ENCODE measurements around the gene ABI1.

ABI1 gene

GRCh38 chr10:26854524-26854923, 6.2 kb downstream of the ABI1 start:
- DNase-seq (ENCODE audit: low read depth), result no peak

- DNase-seq (ENCODE audit: low read depth), result no peak
Observed at GRCh38 chr10:26844396-26844975, 16.3 kb downstream of the ABI1 start.

DNA sequence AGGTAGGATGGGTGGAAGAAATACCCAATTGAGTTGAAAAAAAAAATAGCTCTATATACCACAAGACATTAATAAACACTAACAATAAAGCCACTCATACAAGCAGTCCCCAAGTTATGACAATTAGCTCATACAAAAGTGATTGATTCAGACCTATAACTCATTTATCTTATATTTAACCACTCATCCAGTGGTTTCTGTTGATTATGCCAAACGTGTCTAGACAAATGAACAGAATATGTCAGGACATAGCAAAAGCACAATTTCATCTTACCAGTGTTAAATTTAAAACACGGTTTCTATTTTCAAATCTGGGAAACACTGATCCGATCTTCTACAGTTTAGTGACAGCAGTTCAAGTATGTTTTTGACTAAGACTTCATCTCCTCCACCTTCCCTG, 17.0 kb downstream of the ABI1 start:
- no peak for DNase-seq (ENCODE audit: low read depth)

GRCh38 chr10:26841733-26842317, 18.9 kb downstream of the ABI1 start:
- no peak for DNase-seq (ENCODE audit: low read depth)

DNA sequence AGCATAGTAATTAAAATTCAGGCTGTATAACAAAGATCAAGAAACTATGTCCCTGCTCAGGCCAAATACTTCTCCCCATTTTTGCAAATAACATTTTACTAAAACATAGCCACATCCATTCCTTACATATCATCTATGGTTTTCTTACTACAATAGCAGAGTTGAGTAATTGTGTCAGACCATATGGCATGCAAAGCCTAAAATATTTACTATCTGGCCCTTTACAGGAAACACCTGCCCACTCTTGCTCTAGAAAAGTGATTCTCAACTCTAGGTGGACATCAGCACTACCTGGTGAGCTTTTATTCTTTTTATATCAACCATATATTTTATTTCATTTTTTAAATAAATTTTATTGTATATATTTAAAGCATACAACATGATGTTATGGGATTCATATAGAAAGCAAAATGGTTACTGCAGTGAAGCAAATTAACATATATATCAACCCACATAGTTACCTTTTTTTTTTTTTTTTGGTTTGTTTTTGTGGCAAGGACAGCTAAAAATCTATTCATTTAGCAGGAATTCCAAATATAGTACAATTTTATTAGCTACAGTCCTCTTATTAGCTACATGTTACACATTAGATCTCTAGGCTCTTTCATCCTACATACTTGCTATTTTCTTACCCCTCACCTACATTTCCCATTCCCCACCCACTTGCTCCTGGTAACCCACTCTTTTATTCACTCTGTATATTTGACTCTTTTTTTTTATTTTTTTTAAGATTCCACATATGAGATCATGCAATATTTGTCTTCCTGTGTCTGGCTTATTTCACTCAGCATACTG, 19.6 kb downstream of the ABI1 start:
- no peak for DNase-seq (ENCODE audit: low read depth)

DNA sequence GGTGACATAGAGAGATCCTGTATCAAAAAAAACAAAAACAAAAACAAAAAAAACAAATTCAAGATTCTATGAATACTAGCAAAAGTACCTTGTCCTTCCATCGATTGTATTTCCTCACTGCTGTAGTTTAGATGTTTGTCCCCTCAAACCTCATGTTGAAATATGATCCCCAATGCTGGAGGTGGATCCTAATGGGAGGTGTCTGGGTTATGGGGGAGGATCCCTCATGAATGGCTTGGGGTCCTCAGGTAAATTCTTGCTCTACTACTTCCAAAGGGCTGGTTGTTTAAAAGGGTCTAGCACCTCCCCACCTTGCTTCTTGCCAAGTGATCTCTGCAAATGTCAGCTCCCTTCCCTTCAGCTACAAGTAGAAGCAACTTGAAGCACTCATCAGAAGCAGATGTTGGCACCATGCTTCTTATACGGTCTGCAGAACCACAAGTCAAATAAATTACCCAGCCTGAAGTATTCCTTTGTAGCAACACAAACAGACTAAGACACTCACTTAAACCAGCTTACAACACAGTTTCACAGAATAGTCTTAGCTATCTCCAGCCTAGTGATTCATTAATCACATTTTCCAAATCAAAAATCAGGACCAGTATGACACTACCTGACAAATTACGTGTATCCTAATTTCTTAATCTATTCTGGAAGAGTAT, 20.7 kb downstream of the ABI1 start:
- DNase-seq (ENCODE audit: low read depth), result no peak

- no peak for DNase-seq (ENCODE audit: low read depth)
Observed at GRCh38 chr10:26837139-26837538, 23.6 kb downstream of the ABI1 start.

- DNase-seq (ENCODE audit: low read depth), result no peak
Observed at GRCh38 chr10:26835025-26835424, 25.7 kb downstream of the ABI1 start.

GRCh38 chr10:26832960-26833359, 27.8 kb downstream of the ABI1 start:
- DNase-seq (ENCODE audit: low read depth), result no peak

DNA sequence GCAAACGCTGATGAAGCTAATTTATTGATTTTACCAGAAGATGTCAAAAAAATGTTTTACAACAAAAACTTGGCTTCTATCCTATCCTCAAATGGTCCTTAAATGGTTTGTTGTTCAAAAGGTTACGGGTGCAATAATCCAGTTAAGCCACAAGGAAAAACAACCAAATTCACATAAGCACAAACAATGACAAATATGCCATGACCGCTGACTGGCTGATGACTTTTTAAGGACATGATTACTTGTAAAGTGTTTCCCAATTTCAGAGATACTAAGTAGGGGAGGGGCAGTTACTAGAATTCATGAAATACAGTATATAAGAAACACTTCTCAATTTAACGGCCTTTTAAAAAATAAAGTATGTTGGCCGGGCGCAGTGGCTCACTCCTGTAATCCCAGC, 28.8 kb downstream of the ABI1 start:
- DNase-seq (ENCODE audit: low read depth), result no peak

DNA sequence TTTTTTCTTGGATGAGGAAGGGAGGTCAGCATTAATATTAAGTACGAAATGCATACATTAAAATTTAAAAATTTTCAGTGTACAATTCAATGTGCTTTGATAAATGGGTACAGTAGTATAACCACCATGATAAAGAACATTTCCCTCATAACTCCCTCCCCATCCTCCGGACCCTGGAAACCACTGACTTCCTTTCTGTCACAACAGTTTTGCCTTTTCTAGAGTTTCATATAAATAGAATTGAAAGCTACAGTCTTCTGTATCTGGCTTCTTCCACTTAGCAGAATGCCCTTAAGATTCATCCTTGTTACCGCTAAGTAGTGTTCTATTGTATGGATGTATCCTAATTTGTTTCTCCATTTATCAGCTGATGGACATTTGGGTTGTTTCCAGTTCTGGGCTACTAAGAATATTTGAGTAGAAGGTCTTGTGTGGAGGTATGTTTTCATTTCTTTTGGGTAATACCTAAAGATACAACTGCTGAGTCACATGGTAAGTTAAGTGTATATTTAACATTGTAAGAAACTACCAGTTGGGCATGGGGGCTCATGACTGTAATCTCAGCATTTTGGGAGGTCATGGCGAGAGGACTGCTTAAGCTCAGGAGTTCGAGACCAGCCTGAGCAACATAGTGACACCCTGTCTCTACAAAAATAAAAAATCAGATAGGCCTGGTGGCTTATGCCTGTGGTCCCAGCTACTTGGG, 30.8 kb downstream of the ABI1 start:
- no peak for DNase-seq (ENCODE audit: low read depth)

- no peak for DNase-seq (ENCODE audit: low read depth)
Observed at GRCh38 chr10:26824015-26824690, 36.6 kb downstream of the ABI1 start.

DNA sequence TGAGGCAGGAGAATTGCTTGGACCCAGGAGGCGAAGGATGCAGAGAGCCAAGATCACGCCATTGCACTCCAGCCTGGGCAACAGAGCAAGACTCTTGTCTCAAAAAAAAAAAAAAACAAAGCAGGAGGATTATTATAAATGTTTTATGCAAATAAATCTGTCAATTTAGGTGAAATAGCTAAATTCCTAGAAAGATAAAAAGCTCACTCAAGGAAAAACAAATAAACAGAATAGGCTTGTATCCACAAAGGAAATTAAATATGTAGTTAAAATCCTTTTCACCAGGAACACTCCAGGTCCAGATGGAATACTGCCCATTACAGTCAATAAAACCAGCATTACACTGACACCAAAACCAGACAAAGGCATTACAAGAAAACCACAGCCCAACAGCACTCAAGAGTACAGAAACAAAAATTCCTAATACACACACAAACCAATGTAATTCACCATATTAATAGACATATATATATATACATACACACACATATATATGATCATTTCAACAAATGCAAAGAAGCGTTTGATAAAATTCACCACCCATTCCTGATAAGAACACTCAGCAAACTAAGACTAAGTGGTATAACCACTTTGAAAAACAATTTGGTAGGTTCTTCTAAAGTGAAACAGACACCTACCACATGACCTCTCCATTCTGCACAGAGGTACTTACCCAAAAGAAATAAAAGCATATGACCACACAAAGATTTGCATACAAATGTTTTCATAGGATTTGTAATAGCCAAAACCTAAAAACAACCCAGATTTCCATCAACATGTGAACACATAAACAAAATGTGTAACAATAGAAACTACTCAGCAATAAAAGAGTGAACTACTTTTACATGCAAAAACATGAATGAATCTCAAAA, 38.8 kb downstream of the ABI1 start:
- DNase-seq (ENCODE audit: low read depth), result no peak

DNA sequence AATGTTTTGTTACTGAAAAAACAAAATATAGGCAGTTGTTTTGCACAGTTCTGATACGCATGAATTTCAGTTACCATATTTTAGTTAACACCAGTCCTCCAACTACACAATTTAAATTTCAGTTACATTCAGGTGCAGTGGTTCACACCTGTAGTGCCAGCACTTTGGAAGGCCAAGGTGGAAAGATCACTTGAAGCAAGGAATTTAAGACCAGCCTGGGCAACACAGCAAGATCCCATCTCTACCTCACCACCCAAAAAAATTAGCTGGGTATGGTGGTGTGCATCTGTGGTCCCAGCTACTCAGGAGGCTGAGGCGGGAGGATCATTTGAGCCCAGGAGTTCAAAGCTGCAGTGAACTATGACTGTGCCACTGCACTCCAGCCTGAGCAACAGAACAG, 45.3 kb downstream of the ABI1 start:
- no peak for DNase-seq (ENCODE audit: low read depth)

GRCh38 chr10:26810435-26811026, 50.2 kb downstream of the ABI1 start:
- no peak for DNase-seq (ENCODE audit: low read depth)

- DNase-seq (ENCODE audit: low read depth), result no peak
Observed at GRCh38 chr10:26809973-26810372, 50.8 kb downstream of the ABI1 start.

- no peak for DNase-seq (ENCODE audit: low read depth)
Observed at GRCh38 chr10:26807532-26807931, 53.2 kb downstream of the ABI1 start.

- DNase-seq (ENCODE audit: low read depth), result no peak
Observed at GRCh38 chr10:26806557-26806956, 54.2 kb downstream of the ABI1 start.

DNA sequence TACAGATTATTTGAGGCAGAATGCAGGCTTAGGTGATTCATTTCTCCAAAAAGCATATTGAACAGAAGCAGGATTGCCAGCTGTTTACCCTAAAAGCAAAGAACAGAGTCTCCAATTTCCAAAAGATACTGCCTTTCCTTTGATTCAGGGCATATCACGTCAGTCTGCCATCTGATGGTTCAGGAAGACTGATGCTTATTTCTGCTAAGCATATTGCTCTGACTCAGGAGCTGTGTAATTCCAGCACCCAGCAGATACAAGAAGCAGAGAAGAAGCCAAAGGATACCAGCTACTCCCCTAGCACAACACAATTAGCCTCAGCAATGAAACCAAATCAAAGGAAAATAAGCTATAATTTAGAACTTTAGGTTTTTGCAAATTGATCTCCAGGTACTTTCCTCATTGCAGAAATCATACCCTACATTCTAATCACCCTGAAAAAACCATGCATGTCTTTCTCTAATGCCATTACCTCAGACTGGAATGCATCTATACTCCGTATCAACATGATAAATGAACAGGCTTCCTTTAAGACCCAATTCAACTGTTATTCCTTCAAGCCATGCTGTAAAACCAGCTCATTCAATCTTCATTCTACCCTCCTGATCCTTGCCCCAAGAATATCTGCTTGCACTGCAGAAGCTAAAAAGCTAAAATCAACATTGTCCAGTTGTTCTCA, 55.1 kb downstream of the ABI1 start:
- DNase-seq (ENCODE audit: low read depth), result no peak

Measured in T-helper 22 cell (primary cell).